WERI-Rb-1 (cell line): ENCODE results near the gene MED27.

Source experiments
- DNase-seq: peaks from one replicate; pipeline ENCODE4 v3.0.0-alpha.2; 2020
- H3K27ac ChIP-seq: fragments of 250-450 bp; sonication (Bioruptor Pico); 2 replicates; pipeline ENCODE4 v1.5.1; 2020; ENCODE audit warnings: mild to moderate bottlenecking, moderate library complexity
- H3K27me3 ChIP-seq: fragments of 250-450 bp; sonication (Bioruptor Pico); 2 replicates; pipeline ENCODE4 v1.5.1; 2021; ENCODE audit warnings: mild to moderate bottlenecking, low read depth, moderate library complexity; ENCODE audit not compliant: insufficient read depth, severe bottlenecking
- H3K36me3 ChIP-seq: fragments of 250-450 bp; sonication (Bioruptor Pico); 2 replicates; pipeline ENCODE4 v1.5.1; 2020; ENCODE audit warnings: mild to moderate bottlenecking, moderate library complexity
- H3K4me3 ChIP-seq: 2 replicates; pipeline ENCODE4 v1.5.1; 2011; ENCODE audit warnings: low read depth, mild to moderate bottlenecking, control low read depth, low read length
- H3K9me3 ChIP-seq: fragments of 250-450 bp; sonication (Bioruptor Pico); 2 replicates; pipeline ENCODE4 v1.5.1; 2021; ENCODE audit warnings: mild to moderate bottlenecking, moderate library complexity; ENCODE audit not compliant: severe bottlenecking
- TF ChIP-seq, protein P1 (sequence below): IDR thresholded peaks from 2 replicates; pipeline ENCODE4 v1.5.1; 2011; ENCODE audit warnings: low read depth, mild to moderate bottlenecking, control low read depth, inconsistent platforms, low read length

The MED27 gene

DNA sequence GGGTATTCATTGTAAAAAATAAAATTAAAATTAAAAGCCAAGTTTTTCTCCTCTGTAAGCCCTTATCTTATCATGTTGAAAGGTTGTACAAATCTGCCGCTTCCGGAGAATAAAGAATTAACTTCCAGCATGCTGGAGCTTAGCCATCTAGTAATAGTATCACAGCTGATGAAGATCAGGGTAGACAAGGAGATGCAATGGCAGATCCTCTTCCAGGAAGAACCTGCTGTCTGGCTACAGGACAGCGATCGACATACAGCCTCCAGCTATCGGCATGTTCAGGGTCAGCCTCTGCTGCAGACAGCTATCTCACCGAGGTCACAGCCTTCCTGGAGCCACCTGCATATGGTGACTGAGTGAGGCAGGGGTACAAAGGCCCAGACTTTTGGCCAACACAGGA is 82.6 kb downstream of the MED27 start:
- H3K36me3 ChIP-seq: peaks cover 20% of the 10 kb centered on the region
- no peak overlapping the region for H3K27ac ChIP-seq
- no peaks in the 10 kb centered on the region for H3K27me3 ChIP-seq
- H3K4me3 ChIP-seq: no peak overlapping the region
- DNase-seq: no peak
- TF ChIP-seq, protein P1, sequence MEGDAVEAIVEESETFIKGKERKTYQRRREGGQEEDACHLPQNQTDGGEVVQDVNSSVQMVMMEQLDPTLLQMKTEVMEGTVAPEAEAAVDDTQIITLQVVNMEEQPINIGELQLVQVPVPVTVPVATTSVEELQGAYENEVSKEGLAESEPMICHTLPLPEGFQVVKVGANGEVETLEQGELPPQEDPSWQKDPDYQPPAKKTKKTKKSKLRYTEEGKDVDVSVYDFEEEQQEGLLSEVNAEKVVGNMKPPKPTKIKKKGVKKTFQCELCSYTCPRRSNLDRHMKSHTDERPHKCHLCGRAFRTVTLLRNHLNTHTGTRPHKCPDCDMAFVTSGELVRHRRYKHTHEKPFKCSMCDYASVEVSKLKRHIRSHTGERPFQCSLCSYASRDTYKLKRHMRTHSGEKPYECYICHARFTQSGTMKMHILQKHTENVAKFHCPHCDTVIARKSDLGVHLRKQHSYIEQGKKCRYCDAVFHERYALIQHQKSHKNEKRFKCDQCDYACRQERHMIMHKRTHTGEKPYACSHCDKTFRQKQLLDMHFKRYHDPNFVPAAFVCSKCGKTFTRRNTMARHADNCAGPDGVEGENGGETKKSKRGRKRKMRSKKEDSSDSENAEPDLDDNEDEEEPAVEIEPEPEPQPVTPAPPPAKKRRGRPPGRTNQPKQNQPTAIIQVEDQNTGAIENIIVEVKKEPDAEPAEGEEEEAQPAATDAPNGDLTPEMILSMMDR: no peak
- no peaks in the 10 kb centered on the region for H3K9me3 ChIP-seq

DNA sequence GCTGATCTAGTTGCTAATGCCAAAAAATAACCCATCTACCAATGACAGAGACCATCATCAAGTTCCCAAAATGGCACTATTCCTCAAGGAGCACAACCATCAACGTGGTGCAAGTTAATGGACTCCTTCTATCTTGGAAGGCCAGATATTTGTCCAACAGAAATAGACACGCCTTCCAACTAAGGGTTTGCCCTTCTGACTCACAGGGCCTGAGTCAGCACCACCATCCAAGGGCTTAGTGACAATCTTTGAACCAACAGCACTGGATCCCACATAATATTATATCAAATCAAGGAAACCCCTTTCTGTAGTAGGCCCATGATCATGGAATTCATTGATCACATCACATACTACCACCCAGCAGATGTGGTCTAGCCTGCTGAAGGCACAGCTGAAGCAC is 84.3 kb downstream of the MED27 start:
- H3K9me3 ChIP-seq: no peaks in the 10 kb centered on the region
- no peak overlapping the region for H3K27ac ChIP-seq
- TF ChIP-seq, protein P1: no peak
- H3K4me3 ChIP-seq: no peak overlapping the region
- DNase-seq: no peak
- no peaks in the 10 kb centered on the region for H3K27me3 ChIP-seq
- peaks cover 17% of the 10 kb centered on the region for H3K36me3 ChIP-seq

DNA sequence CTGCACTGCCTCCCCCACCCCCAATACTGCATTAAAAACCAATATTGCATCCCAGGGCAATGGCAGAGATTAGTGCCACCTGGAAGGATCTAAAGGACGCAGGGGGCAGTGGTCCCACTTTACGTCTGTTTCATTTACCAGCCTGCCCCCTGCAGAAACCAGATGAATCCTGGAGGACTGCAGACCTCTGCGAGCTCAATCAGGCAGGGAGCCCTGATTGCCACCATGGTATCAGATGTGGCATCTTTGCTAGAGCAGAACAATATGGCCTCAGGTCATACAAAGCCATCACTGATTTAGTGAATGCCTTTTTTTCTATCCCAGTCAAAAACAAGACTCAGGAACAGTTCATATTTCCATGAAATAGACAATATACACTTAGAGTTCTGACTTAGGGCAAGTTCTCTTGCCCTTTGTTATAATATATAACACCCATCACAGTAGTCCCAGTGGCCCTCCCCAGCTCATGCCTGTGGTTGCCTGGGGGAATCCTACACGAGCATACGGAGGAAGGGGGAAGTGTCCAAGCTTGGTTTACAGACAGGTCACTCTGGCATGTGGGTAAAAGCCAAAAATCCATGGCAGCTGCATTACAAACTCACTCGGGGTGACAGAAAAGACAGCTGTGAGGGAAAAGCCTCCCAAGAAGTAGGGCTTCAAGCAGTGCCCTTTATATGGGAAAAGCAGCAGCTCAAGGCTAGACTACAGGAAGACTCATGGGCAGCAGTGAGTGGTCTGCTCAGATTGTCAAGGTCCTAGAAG is 85.1 kb downstream of the MED27 start:
- TF ChIP-seq, protein P1: no peak
- Histone ChIP-seq H3K27me3 (no peaks in the 10 kb centered on the region), H3K27ac (no peak overlapping the region), H3K9me3 (no peaks in the 10 kb centered on the region), H3K36me3 (peaks cover 17% of the 10 kb centered on the region), H3K4me3 (no peak overlapping the region)
- DNase-seq: no peak

DNA sequence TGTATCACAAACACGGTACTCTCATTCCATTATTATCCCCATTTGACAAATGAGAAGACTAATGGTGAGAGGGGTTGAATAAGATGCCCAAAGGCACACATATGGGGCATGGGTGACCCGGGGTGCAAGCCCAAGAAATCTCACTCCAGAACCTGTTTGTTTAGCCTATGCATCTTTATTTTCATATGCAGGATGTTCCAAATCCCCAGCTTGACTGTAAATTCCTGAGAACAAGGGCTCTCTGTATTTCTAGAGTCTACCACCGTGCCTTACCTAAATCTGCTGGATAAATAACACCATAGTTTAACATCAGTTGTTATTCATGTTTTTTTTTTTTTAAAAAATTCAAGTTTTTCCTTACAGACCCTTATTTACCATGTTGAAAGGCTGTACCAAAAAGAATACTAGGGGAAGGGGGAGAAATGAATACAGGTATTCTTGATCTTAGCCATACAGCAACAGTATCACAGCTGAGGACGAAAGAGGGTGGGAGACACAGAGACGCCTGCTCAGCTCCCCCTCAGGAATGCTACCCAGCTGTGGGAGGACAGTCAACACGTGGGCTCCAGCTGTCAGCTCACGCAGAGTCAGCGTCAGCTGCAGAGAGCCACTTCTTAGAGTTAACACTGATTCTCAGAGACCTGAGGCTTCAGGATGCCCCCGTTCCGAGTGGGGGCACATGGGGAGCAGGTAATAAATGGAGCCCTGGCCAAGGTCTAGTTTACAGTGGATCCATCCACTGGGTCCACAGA is 86.6 kb downstream of the MED27 start:
- Histone ChIP-seq H3K9me3 (no peaks in the 10 kb centered on the region), H3K27me3 (no peaks in the 10 kb centered on the region), H3K27ac (no peak overlapping the region), H3K36me3 (peaks cover 17% of the 10 kb centered on the region), H3K4me3 (no peak overlapping the region)
- DNase-seq: no peak
- TF ChIP-seq, protein P1: no peak

DNA sequence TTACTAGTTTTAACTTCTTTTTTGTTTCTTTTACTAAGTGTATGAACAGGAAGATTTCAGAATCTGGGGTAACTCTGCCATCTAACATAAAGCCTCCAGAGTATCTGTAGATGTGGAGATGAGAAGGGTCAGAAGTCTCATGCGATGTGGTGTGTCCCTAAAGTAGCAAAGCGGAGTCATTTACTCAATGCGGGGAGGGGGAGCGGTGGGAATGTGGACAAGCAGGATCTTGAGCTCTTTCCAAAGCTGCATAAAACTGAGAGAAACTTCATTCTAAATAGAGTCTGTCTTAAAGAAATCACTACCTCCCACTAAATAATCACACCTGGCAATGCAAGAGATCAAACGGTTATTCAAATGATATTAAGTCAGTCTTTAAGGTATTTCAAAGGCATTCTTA is 92.4 kb downstream of the MED27 start:
- TF ChIP-seq, protein P1: no peak
- no peaks in the 10 kb centered on the region for H3K36me3 ChIP-seq
- no peaks in the 10 kb centered on the region for H3K27me3 ChIP-seq
- no peak overlapping the region for H3K27ac ChIP-seq
- DNase-seq: no peak
- no peaks in the 10 kb centered on the region for H3K9me3 ChIP-seq
- H3K4me3 ChIP-seq: no peak overlapping the region
